Renal pelvis (tissue), 4 donors: ENCODE measurements around the gene ANKHD1. TPM values are rescaled to one million over a fixed set of nuclear protein-coding genes. Genes with fewer than 3 reads are reported as not detected.
A peak's percentile ranks its signal among the peaks of the same experiment; 100 is the strongest.
"Not testable (repeated sequence)": the region's sequence is repeated elsewhere in the genome, so short reads cannot be mapped to it uniquely, and the experiment has no call there.

Experiments
- DNase-seq: peaks from one replicate; pipeline ENCODE4 v3.0.0-alpha.2; 2013
- polyA plus RNA-seq, 3 donors: library from polyadenylated mRNA; unstranded; fragments of 120-200 nt; gene quantifications; one replicate each; pipeline ENCODE4 v1.2.1, GENCODE V29; 2013; ENCODE audit not compliant: insufficient read length in 3 of 3

Gene ANKHD1
- polyA plus RNA-seq, 3 donors, result 96.7 to 152 (median 126) TPM

- no peak for DNase-seq
Observed at GRCh38 chr5:140557965-140558364, 156.3 kb downstream of the ANKHD1 start.

GRCh38 chr5:140558542-140558941, 156.9 kb downstream of the ANKHD1 start:
- no peak for DNase-seq

- no peak for DNase-seq
Observed at GRCh38 chr5:140560227-140560626, 158.6 kb downstream of the ANKHD1 start.

GRCh38 chr5:140561753-140562523, 160.3 kb downstream of the ANKHD1 start:
- DNase-seq, result no peak

GRCh38 chr5:140563596-140563995, 162.0 kb downstream of the ANKHD1 start:
- no peak for DNase-seq

GRCh38 chr5:140564196-140565023, 162.8 kb downstream of the ANKHD1 start, which contains the start of the genes APBB3 and SLC35A4:
Gene APBB3 (minus strand): TSS chr5:140564598. CDS start chr5:140564245, 353 bp downstream.
Gene SLC35A4 (plus strand): TSS chr5:140564828. CDS start chr5:140567170, 2,342 bp downstream.
- peak; percentile 98 for DNase-seq

GRCh38 chr5:140565024-140565779, 163.6 kb downstream of the ANKHD1 start:
- DNase-seq, result no peak

- no peak for DNase-seq
Observed at GRCh38 chr5:140565780-140566095, 164.1 kb downstream of the ANKHD1 start.

- no peak for DNase-seq
Observed at GRCh38 chr5:140566665-140567064, 165.0 kb downstream of the ANKHD1 start.

GRCh38 chr5:140567136-140567818, 165.6 kb downstream of the ANKHD1 start:
- no peak for DNase-seq

- DNase-seq, result no peak
Observed at GRCh38 chr5:140567871-140568270, 166.2 kb downstream of the ANKHD1 start.

GRCh38 chr5:140568443-140569063, 166.9 kb downstream of the ANKHD1 start:
- no peak for DNase-seq

- no peak for DNase-seq
Observed at GRCh38 chr5:140569197-140569596, 167.6 kb downstream of the ANKHD1 start.

GRCh38 chr5:140570058-140570457, 168.4 kb downstream of the ANKHD1 start:
- no peak for DNase-seq

- no peak for DNase-seq
Observed at GRCh38 chr5:140570488-140570887, 168.9 kb downstream of the ANKHD1 start.

GRCh38 chr5:140571105-140571504, 169.5 kb downstream of the ANKHD1 start:
- no peak for DNase-seq

GRCh38 chr5:140573683-140574082, 172.1 kb downstream of the ANKHD1 start:
- DNase-seq, result no peak

GRCh38 chr5:140574165-140574564, 172.5 kb downstream of the ANKHD1 start:
- DNase-seq, result no peak

GRCh38 chr5:140575309-140575708, 173.7 kb downstream of the ANKHD1 start:
- no peak for DNase-seq

GRCh38 chr5:140576776-140577201, 175.2 kb downstream of the ANKHD1 start:
- DNase-seq, result no peak

- DNase-seq, result not testable (repeated sequence)
Observed at GRCh38 chr5:140579188-140579747, 177.6 kb downstream of the ANKHD1 start.
